ENCODE data around the gene TNFAIP2.

DNA sequence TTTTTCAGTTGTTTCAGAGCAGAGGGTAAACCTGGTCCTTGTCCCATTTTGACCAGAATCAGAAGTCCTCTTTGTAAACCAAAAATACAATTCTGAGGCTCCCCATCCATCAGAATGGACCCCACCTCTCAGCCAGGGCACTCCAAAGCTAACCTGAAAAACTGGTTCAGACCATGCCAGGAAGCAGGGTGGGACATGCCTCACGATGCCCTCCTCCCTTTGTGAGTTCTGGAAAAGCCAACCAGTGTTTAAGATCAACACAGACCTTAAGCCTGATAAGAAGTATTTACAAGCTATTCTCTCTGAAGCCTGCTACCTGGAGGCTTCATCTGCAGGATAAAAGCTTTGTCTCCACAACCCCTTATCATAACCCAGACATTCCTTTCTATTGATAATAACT is 35.4 kb downstream of the TNFAIP2 start:
- TF ChIP-seq, protein P1, sequence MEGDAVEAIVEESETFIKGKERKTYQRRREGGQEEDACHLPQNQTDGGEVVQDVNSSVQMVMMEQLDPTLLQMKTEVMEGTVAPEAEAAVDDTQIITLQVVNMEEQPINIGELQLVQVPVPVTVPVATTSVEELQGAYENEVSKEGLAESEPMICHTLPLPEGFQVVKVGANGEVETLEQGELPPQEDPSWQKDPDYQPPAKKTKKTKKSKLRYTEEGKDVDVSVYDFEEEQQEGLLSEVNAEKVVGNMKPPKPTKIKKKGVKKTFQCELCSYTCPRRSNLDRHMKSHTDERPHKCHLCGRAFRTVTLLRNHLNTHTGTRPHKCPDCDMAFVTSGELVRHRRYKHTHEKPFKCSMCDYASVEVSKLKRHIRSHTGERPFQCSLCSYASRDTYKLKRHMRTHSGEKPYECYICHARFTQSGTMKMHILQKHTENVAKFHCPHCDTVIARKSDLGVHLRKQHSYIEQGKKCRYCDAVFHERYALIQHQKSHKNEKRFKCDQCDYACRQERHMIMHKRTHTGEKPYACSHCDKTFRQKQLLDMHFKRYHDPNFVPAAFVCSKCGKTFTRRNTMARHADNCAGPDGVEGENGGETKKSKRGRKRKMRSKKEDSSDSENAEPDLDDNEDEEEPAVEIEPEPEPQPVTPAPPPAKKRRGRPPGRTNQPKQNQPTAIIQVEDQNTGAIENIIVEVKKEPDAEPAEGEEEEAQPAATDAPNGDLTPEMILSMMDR (IDR thresholded peaks at IDR 0.05; ENCODE audit: extremely low read depth in 1 of 2, insufficient read depth in 1 of 2, low read depth in 1 of 2, low read length in 2 of 2): no peak
- no peak for TF ChIP-seq POLR2A (IDR thresholded peaks at IDR 0.05; ENCODE audit: low read depth, low read length)
- TF ChIP-seq POLR2AphosphoS5 (IDR thresholded peaks at IDR 0.05; ENCODE audit: insufficient read depth, low read depth, low read length): no peak
- TF ChIP-seq EZH2 (IDR thresholded peaks at IDR 0.05; ENCODE audit: borderline replicate concordance, low read depth, low read length, severe bottlenecking): no peak
